ENCODE measurements around the gene GNG4. TPM values are rescaled to one million over a fixed set of nuclear protein-coding genes. Genes with fewer than 3 reads are reported as not detected.
"Not testable (repeated sequence)": the region's sequence is repeated elsewhere in the genome, so short reads cannot be mapped to it uniquely, and the experiment has no call there.

The GNG4 gene
- polyA plus RNA-seq, 3 donors from 2014 or later: not detected

DNA sequence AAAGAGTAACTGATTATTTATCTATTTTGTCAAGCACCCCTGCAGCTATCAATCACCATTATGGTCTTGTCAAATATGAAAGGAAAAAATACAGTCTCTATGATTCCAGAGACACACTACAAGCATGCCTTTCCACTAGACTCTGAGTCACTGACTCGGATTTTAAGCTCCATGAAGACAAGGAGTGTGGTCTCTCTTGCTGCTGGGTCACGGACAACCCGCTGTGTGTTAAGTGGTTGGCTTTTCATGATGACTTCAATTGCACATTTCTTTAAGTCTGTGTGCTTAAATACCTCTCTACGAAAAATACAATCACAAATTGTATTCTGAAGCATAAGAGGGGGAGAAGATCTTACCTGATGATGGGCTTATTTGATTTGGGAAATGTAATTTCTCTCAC, 14.0 kb upstream of the GNG4 start:
- no peak overlapping the region for H3K4me3 Mint-ChIP-seq
- no peaks in the 10 kb centered on the region for H3K27me3 Mint-ChIP-seq (ENCODE audit: low read depth in 3 of 3)
- peak overlapping the region in 1 of 6 donors; percentile 3 for H3K27ac Mint-ChIP-seq
- no peak for DNase-seq
- H3K36me3 Mint-ChIP-seq: peaks cover 21 to 39% (median 29%) of the 10 kb centered on the region in 3 donors
- H3K4me1 Mint-ChIP-seq: no peaks in the 10 kb centered on the region
- H3K9me3 Mint-ChIP-seq: no peaks in the 10 kb centered on the region

DNA sequence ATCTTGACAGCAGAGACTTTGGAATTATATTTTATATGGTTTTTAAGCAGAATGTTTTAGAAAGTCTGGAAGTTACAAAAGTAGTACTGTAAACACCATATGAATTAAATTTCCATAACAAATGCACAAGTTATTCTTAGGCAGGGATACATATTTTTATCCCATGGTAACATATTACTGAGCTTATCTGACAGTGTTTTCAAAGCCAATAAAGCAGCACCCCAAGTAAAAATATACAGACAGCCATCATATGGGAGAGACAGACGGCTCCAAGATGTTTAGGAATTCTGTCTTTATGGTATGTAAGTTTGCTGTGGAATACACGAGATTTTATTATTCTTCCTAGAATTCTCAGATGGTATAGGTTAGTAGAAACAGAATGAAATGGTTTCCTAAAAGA, 12.0 kb upstream of the GNG4 start:
- no peaks in the 10 kb centered on the region for H3K4me1 Mint-ChIP-seq

DNA sequence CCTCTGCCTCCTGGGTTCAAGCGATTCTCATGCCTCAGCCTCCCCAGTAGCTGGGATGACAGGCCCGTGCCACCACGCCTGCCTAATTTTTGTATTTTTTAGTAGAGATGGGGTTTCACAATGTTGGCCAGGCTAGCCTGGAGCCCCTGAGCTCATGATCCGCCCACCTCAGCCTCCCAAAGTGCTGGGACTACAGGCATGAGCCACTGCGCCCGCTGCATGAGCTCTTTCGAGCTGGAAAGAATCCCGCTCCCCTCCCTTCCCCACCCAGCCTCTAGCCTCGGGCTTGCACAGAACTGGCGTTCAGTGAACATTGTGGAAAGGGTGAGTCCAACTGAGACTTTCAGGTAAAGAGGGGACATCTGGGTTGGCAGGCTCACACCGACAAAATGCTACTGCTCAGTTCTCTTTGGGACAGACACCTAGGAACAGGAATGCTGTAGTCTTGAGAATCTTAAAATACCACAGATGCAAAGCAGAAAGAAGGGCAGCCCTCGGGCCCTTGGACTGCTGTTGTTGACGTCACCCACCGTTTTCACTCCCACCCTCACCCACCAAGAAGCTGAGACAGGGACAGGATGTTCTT, 9.7 kb upstream of the GNG4 start:
- DNase-seq: no peak
- H3K36me3 Mint-ChIP-seq: peaks cover 15 to 33% (median 25%) of the 10 kb centered on the region in 3 donors
- H3K4me3 Mint-ChIP-seq: no peak overlapping the region
- peaks cover 2 to 6% (median 2%) of the 10 kb centered on the region in 3 donors for H3K27me3 Mint-ChIP-seq (ENCODE audit: low read depth in 3 of 3)
- no peaks in the 10 kb centered on the region for H3K4me1 Mint-ChIP-seq
- H3K9me3 Mint-ChIP-seq: no peaks in the 10 kb centered on the region
- no peak overlapping the region for H3K27ac Mint-ChIP-seq

More for the DNA sequence above, 12.0 kb upstream of the GNG4 start:
- Mint-ChIP-seq H3K4me3 (no peak overlapping the region), H3K9me3 (no peaks in the 10 kb centered on the region), H3K27ac (no peak overlapping the region), H3K36me3 (peaks cover 17 to 32% (median 28%) of the 10 kb centered on the region in 3 donors), H3K27me3 (ENCODE audit: low read depth in 3 of 3) (peaks cover 0 to 2% (median 0%) of the 10 kb centered on the region in 3 donors)
- DNase-seq: no peak

DNA sequence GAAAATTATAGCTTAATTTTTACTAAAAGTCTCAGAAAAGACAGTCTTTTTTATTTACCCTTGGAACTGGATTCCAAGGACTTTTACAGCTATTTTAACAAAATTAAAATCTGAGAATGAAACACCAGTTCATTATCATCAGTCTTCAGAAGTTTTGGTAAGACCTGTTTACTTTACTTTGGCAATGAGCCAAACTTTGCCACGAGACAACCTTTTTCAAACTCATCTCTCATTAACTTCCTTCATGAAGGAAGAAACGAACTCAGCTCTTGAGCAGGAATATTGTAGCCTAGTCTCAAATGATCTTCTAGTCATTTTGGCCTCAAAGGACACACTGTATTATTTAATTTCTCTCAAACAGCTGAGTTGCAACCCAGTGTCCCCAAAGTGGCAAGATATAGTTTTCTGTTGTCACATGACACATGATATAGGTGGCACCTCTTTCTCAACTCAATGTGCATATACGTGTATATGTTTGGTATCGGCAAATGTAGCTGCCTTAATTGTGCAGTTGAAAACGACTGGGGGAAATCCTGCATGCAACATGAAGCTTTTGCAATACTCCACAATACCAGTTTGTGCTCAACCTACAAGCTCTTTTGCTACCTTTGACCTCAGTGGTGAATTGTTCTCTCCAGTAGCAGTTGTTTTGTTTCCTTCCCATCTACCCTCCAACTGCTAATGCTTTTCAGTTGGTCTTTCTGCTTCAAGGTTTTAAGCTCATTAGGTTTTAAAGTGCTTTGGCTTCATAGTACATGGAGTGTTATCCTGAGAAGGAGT, 8.4 kb upstream of the GNG4 start:
- H3K9me3 Mint-ChIP-seq: no peaks in the 10 kb centered on the region

DNA sequence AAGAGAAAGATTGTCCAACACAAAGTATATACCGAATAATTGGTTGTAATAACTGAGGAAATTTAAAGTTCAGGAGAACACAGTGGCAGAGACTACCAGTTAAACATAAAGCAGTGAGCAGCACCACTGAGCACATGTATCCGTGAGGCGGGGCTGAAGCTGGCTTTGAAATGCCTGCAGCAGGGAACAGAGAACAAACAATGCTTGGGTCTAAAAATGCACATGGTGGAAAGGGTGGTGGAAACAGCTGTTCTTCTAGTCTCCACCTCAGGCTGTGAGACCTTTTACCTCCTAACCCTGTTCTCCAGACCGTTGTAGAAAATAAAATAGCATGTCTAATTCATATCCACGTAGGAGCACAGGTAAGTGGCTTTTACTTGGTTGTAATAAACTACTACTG, 7.7 kb upstream of the GNG4 start:
- Mint-ChIP-seq H3K27ac (no peak overlapping the region), H3K9me3 (no peaks in the 10 kb centered on the region), H3K4me3 (no peak overlapping the region), H3K4me1 (no peaks in the 10 kb centered on the region), H3K27me3 (ENCODE audit: low read depth in 3 of 3) (peaks cover 9 to 16% (median 10%) of the 10 kb centered on the region in 3 donors), H3K36me3 (peaks cover 6 to 22% (median 14%) of the 10 kb centered on the region in 3 donors)
- no peak for DNase-seq

More for the DNA sequence above, 8.4 kb upstream of the GNG4 start:
- Mint-ChIP-seq H3K27me3 (ENCODE audit: low read depth in 3 of 3) (peaks cover 3 to 12% (median 9%) of the 10 kb centered on the region in 3 donors), H3K4me1 (no peaks in the 10 kb centered on the region), H3K4me3 (no peak overlapping the region), H3K36me3 (peaks cover 9 to 29% (median 18%) of the 10 kb centered on the region in 3 donors), H3K27ac (no peak overlapping the region)
- DNase-seq: no peak

DNA sequence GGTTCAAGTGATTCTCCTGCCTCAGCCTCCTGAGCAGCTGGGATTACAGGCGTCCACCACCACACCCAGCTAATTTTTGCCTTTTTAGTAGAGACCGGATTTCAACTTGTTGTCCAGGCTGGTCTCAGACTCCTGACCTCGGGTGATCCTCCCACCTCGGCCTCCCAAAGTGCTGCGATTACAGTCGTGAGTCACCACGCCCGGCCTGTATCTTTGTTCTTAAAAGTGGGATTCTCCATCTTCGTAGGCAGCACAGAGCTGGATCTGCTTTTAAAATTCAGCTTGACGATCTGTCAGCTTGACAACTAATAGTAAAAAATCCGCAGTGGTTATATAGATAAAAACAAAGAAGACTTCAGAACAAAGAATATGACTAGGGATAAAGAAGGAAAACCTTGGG, 2.8 kb upstream of the GNG4 start:
- peaks cover 20 to 45% (median 33%) of the 10 kb centered on the region in 3 donors for H3K27me3 Mint-ChIP-seq (ENCODE audit: low read depth in 3 of 3)
- DNase-seq: no peak
- H3K4me1 Mint-ChIP-seq: peaks cover 16 to 18% of the 10 kb centered on the region in 2 donors
- no peaks in the 10 kb centered on the region for H3K9me3 Mint-ChIP-seq
- peaks cover 0 to 12% (median 11%) of the 10 kb centered on the region in 3 donors for H3K36me3 Mint-ChIP-seq
- H3K27ac Mint-ChIP-seq: no peak overlapping the region
- no peak overlapping the region for H3K4me3 Mint-ChIP-seq

DNA sequence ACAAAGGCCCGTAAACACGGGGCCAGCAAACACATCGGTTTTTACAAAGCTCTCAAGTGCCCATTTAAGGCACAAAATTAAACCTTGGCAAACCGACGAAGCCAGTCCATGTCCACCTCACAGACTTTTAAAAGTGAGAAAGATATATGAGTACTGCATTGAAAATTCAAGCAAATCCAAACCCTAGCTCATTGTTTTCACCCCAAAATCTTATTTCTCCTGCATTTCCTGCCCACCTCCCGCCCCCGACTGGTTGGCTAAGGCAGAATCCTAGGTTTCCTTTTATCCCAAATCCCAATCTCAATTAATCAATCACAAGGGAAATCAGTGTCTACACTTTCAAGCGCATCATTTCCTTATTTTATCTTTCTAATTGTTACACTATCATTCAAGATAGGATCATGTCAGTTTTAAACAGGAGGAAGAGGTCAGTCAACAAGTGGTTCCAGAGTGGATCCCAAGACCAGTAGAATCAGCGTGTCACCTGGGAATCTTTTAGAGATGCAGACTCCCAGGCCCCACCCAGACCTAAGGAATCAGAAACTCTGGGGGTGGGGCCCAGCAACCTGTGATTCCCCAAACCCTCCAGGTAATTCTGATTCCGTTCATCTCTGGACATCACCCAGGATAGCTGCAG, 1.7 kb upstream of the GNG4 start:
- peaks cover 16 to 18% of the 10 kb centered on the region in 2 donors for H3K4me1 Mint-ChIP-seq
- peaks cover 0 to 9% (median 6%) of the 10 kb centered on the region in 3 donors for H3K36me3 Mint-ChIP-seq
- no peaks in the 10 kb centered on the region for H3K9me3 Mint-ChIP-seq
- H3K4me3 Mint-ChIP-seq: peak overlapping the region; percentile 49 to 78 (median 63)
- H3K27ac Mint-ChIP-seq: peak overlapping the region in 1 of 6 donors; percentile 24
- DNase-seq: no peak
- peaks cover 22 to 50% (median 42%) of the 10 kb centered on the region in 3 donors for H3K27me3 Mint-ChIP-seq (ENCODE audit: low read depth in 3 of 3)

DNA sequence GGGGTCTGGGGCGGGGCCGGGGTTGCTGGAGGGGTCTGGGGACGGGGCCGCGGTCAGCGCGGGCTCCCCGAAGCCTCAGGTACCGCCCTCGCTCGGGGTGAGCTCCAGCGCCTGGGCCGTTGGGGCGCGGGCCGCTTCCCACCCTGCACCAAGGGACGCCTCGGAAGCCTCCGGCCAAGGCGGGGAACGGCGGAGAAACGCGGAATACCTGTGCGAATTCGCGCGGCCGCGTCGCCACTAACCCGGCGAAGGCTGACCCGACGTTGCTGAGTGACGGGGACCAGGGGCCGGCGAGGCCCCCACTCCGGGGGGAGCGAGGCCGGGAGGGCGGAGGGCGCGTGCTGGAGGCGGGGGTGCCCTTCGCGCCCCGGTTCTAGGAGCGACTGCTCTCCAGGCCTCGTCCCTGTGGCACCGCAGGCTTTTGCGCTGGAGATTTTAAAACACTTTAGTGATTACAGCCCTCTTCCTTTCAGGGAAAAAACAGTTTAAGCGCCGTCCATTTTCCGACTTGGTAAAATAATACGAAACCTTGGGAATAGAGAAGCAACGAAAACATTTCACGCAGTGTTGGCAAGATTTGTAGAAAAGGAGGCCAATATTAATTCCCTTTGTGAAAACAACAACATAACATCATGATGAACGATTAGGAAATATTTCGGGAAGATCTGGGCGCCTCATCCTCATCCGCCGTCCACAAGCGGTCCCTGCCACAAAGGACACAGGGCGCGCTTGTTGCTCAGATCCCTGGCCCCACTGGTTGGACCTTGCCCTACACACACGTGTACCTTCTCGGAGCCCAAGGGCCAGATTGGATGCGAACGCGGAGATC, 971 bp upstream of the GNG4 start:
- H3K9me3 Mint-ChIP-seq: no peaks in the 10 kb centered on the region
- peak overlapping the region in 1 of 6 donors; percentile 24 for H3K27ac Mint-ChIP-seq
- H3K27me3 Mint-ChIP-seq (ENCODE audit: low read depth in 3 of 3): peaks cover 22 to 50% (median 41%) of the 10 kb centered on the region in 3 donors
- H3K4me1 Mint-ChIP-seq: peaks cover 16 to 18% of the 10 kb centered on the region in 2 donors
- peaks cover 0 to 7% (median 4%) of the 10 kb centered on the region in 3 donors for H3K36me3 Mint-ChIP-seq
- no peak for DNase-seq
- H3K4me3 Mint-ChIP-seq: peak overlapping the region; percentile 49 to 78 (median 63)

DNA sequence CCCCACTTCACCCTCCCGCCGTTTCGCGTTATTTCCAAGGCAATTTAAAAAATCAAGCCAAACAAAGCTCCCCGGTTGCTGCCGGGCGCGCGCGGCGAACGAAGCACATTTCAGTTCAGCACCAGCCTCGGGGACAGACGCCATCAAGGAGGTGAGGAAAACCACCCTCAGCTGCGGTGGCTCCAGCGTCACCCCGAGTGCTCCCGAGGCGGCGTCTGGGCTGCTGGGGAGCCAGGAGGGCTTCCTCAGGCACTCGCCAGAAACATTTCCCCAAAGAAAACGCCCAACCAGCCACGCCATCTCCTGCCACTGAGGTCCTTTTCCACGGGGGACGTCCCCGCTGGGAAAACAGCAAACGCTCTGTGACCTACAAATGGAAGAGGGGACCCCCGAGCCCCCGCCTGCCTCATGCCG, 623 bp downstream of the GNG4 start:
- Mint-ChIP-seq H3K36me3 (peaks cover 0 to 6% (median 4%) of the 10 kb centered on the region in 3 donors), H3K9me3 (no peaks in the 10 kb centered on the region), H3K27me3 (ENCODE audit: low read depth in 3 of 3) (peaks cover 20 to 50% (median 42%) of the 10 kb centered on the region in 3 donors), H3K4me3 (peak overlapping the region; percentile 80 to 89 (median 85)), H3K4me1 (peaks cover 18% of the 10 kb centered on the region in 2 donors), H3K27ac (peak overlapping the region in 5 of 6 donors; percentile 2 to 87 (median 67))
- peak; percentile 54 to 61 (median 60) for DNase-seq

DNA sequence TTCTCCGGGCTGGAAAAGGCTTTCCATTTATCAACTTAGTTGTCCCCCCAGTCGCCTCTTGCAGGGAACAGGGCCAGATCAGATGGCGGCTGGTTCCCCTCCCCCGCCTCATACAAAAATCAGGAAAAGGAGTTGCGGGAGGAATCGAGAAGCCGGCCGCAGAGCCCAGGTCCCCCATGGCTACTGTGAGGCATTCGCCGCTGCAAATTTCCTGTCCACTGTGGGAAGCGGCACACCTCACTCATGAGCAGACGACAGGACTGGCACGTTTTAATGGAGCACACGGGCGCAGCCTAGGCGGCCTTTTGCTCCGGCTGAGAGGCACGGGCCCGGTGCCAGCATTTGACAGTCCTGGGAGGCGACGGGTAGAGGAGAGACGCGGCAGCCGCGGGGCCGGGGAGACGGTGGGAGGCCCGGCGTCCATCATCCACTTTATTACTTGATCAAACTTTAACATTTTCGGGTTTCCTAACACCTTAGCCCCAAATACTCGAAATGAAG, 1.1 kb downstream of the GNG4 start:
- Mint-ChIP-seq H3K9me3 (no peaks in the 10 kb centered on the region), H3K4me3 (peak overlapping the region; percentile 80 to 89 (median 85)), H3K4me1 (peaks cover 18 to 20% of the 10 kb centered on the region in 2 donors), H3K27me3 (ENCODE audit: low read depth in 3 of 3) (peaks cover 20 to 52% (median 41%) of the 10 kb centered on the region in 3 donors), H3K36me3 (peaks cover 0 to 4% (median 3%) of the 10 kb centered on the region in 3 donors), H3K27ac (peak overlapping the region in 3 of 6 donors; percentile 2 to 74 (median 67))
- no peak for DNase-seq

DNA sequence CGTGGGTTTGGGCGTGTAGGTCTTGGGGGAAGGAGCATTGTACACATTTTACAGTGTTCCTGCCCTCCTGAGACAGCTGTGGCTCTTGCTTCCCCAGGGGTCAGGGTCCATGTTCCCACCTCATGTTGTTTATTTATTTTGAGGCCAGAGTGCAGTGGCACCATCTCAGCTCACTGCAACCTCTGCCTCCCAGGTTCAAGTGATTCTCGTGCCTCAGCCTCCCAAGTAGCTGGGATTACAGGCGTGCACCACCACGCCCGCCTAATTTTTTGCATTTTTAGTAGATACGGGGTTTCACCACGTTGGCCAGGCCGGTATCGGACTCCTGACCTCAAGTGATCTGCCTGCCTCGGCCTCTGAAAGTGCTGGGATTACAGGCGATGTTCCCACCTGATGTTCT, 2.0 kb downstream of the GNG4 start:
- peaks cover 27 to 29% of the 10 kb centered on the region in 2 donors for H3K4me1 Mint-ChIP-seq
- peak overlapping the region in 1 of 5 donors; percentile 22 for H3K4me3 Mint-ChIP-seq
- H3K27ac Mint-ChIP-seq: not testable (repeated sequence)

DNA sequence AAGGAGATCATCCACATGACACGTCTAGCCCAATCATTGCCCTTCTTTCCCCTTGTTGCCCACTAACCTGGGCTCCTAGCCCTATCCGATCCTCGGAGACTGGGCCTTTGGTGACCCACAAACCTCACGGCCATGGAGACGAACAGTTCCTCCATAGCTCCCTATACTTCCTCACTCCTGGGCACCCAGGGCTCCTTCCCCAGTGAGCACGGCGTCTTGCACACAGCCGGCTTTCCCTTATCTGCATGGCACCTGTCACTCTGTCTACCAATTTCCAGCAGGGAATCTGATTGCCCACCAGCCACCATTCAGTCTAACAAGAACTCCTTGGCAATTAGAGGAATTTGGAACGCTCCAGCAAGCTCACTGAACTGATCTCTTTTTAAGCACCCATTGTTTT, 3.1 kb downstream of the GNG4 start:
- peaks cover 0 to 3% (median 3%) of the 10 kb centered on the region in 3 donors for H3K36me3 Mint-ChIP-seq
- H3K4me1 Mint-ChIP-seq: peaks cover 38% of the 10 kb centered on the region in 2 donors
- no peak overlapping the region for H3K4me3 Mint-ChIP-seq
- no peak for DNase-seq
- H3K27ac Mint-ChIP-seq: peak overlapping the region in 3 of 6 donors; percentile 39 to 77 (median 76)
- no peaks in the 10 kb centered on the region for H3K9me3 Mint-ChIP-seq
- peaks cover 18 to 52% (median 38%) of the 10 kb centered on the region in 3 donors for H3K27me3 Mint-ChIP-seq (ENCODE audit: low read depth in 3 of 3)

More for the DNA sequence above, 2.0 kb downstream of the GNG4 start:
- H3K36me3 Mint-ChIP-seq, DNase-seq, H3K9me3 Mint-ChIP-seq: not testable (repeated sequence)
- H3K27me3 Mint-ChIP-seq (ENCODE audit: low read depth in 3 of 3): peaks cover 17 to 51% (median 34%) of the 10 kb centered on the region in 3 donors

All from immature natural killer cell (primary cell).